GM10266 (cell line): Measurements from ENCODE around the gene CD93.

Source experiments
- DNase-seq: peaks from one replicate; pipeline ENCODE4 v3.0.0; 2012; ENCODE audit errors: extremely low spot score
- TF ChIP-seq, protein P1 (sequence below): IDR thresholded peaks from 2 replicates; pipeline ENCODE4 v1.5.1; 2012; ENCODE audit warnings: mild to moderate bottlenecking, low read depth; ENCODE audit not compliant: control insufficient read depth, insufficient read depth; ENCODE audit errors: missing control alignments

Gene CD93

DNA sequence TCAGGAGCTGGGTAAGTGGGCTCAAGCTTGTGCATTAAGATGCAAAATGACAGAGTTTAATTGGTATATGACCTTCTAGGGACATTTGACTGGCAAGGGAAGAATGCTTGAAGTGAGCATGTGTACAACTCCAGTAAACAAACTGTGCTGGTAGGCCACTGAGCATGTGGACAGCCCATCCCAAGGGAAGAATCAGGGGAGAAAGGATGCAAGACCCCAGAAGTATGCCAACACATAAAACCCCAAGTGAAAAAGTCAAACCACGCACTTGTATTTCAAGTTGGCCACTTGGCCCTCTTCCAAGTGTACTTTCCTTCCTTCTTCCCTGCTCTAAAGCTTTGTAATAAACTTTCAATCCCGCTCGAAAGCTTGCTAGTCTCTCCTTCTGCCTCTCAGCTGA, 26.3 kb downstream of the CD93 start:
- TF ChIP-seq, protein P1, sequence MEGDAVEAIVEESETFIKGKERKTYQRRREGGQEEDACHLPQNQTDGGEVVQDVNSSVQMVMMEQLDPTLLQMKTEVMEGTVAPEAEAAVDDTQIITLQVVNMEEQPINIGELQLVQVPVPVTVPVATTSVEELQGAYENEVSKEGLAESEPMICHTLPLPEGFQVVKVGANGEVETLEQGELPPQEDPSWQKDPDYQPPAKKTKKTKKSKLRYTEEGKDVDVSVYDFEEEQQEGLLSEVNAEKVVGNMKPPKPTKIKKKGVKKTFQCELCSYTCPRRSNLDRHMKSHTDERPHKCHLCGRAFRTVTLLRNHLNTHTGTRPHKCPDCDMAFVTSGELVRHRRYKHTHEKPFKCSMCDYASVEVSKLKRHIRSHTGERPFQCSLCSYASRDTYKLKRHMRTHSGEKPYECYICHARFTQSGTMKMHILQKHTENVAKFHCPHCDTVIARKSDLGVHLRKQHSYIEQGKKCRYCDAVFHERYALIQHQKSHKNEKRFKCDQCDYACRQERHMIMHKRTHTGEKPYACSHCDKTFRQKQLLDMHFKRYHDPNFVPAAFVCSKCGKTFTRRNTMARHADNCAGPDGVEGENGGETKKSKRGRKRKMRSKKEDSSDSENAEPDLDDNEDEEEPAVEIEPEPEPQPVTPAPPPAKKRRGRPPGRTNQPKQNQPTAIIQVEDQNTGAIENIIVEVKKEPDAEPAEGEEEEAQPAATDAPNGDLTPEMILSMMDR: no peak
- no peak for DNase-seq

DNA sequence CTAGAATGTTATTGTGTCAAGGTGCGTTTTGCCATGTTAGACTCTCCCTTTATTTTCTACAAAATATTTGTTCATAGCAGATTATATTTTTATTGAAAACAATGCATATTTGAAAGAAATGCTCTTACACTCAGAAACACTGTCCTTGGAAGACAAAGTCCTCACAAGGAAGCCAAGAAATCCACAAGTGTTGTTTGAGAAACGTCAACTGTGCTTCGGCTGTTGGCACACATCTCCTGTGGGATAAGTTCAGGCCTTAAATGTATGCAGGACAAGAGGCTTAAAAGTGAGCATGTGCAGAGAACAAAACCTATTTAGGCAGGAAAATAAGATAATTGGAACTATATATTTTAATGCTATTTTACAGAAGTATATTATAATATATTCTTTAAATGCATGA, 27.1 kb downstream of the CD93 start:
- TF ChIP-seq, protein P1: no peak
- DNase-seq: no peak

DNA sequence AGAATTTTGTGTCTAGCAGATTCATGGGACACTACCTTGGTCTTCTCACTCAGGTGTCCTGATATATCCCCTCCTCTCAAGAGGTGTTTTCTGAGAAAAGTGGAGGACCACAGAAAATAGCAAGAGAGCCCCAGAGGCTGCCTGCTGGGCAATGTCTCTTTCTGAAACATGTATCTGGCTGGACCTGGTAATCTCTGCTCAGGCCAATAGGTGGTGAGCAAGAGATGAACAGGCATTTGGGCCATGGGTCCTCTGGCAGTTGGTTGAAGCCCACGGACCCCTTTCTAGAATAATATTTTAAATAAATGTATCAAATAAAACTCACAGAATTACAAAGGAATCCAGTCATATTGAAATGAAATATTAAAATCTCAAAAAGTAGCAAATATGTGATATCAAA, 27.9 kb downstream of the CD93 start:
- TF ChIP-seq, protein P1: no peak
- no peak for DNase-seq

DNA sequence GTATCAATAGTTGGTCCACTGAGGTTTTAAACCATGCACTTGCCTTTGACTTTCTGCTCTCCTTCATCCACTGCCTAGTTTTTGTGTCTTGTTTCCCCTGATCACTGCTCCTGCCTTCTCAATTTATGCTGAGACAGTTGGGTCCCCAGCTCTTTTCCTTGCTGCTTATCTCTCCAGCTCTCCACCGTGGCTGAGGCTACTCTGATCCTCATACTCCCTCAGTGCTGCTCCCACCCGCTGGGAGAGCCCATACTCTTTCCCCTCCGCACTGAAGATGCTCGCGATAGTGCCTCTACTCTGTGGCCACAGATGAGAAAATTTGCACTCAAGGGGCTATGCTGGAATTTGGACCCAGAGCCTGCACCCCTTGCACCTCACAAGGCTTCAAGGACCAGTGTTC, 33.2 kb downstream of the CD93 start:
- TF ChIP-seq, protein P1: no peak
- DNase-seq: no peak

DNA sequence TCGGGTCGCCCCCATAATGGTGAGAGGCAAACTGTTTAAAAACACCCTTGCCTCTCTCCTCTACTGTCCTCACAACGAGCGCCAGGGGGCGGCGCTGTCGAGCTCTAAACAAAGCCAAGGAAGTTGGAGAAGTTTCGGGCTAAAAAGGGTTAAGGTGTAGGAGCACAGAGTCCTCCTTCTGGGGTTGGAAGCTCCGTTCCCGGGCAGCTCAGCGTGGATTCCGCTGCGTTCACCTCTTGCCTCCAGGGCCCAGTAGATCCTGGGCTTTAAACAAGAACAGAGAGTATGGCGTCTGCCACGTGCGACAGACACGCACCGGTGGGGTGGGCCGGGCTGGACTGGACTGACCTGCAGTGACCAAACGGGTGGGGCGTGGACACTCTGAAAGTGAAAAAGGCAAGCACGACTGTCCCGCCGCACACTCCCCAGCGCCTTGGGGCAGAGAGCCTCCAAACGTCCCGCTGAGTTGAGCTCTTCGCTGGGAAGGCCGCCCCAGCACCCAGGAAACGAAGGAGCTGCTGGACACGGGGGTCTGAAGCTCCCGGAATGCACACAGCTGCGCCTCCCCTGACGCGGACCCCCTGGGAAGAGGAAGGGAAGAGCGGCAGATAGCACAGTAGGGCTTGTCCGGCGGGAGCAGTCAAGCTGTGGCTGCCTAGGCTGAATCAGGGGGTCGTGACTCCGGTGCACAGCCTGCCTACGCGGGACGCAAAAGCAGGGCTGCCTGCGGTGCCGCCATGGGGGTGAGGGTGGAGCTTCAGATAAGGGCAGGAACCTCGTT, 35.1 kb downstream of the CD93 start:
- DNase-seq: no peak
- TF ChIP-seq, protein P1: peak; percentile 46

DNA sequence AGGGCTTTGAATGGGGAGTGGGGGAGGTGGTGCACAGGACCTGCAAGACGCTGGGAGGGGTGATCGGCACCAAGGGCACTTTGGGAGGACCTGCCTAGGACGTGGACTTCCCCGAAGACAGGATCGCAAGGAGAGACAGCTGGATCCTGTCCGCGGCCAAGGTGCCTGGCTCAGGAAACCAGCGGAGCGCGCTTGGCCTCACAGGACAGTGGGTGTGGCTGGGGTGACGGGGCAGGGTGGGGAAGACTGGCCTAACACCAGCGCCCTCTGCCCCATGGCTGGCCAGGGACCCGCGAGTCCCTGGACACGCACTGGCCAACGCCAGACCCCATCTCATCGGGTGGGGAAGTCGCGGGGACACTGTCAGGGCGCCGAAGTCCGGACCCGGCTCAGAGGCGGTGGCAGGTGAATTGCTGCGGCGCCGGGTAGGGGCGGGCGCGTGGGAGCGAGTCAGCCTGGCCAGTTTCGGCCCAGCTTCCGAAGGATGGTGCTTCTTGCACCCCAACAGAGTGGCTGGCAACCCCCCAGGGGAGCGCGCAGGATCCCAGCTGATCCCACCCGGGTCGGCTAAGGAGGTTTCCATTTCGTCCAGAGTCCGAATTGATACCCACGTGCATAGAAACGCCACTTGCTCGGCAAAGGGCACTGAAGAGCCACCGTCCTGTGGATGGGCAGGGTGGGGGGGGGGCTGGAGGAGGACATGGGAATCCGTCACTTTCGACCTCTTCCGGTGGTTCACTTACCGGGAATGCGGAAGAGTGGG, 35.9 kb downstream of the CD93 start:
- no peak for DNase-seq

More for the DNA sequence above, 35.9 kb downstream of the CD93 start:
- TF ChIP-seq, protein P1: no peak
